HG02642 (cell line): ENCODE data around the gene DTNB.
A peak's percentile ranks its signal among the peaks of the same experiment; 100 is the strongest.

Experiments used
- ATAC-seq: cut with Tn5 transposase; IDR thresholded peaks from one replicate; pipeline ENCODE4 v1.9.1; 2021; ENCODE audit warnings: mild to moderate bottlenecking; ENCODE audit not compliant: unreplicated experiment, poor library complexity

The DTNB gene

DNA sequence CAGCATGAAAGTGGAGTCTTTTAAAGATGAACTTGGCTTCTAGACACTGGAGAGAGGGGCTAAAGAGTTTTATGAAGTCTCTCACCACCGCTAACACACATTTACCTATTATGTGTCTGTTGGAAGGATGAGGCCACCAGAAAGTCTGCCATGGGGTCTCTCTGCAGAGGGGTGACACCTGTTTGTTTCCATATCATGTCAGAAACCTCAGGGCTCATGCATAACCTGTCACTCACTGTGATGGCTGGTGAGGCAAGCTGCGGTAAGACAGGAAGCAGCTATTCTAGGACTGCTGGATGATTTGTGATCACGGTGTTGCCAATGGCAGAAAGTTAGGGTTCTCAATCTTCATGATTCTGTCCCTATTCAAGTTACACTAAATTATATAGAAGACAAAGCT is 270.9 kb downstream of the DTNB start:
- peak; percentile 58 for ATAC-seq

DNA sequence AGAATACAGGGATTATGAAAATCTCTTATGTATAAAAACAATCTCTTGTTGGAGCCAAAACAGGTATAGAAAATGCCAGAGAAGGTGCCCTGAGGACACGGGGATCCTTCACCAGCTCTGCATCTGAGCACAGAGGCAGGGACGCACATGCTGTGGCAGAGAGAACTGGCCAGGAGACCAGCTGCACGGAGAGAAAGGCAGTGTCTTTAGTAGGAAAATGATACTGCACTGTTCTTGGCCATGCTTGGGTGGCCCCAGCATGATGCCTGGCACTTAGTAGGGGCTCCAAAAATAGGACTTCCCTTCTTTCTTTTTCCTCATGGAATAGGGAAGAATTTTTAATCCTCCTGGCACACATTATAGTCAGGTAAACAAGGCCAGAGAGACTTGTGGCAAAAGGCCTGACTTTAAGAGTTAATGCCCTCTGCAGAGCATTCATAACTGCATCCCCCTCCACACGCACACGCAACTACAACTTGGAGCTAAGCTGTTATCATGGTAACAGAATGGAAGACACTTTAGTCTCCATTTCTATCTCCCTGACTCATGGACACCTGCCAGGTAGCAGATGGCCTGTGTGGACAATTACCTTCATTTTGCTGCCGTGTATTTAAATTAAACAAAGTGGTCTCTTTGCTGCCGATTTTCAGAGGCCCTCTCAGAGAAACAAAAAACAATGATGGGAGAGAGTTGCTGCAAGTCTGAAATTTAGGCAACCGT is 271.9 kb downstream of the DTNB start:
- ATAC-seq: no peak

DNA sequence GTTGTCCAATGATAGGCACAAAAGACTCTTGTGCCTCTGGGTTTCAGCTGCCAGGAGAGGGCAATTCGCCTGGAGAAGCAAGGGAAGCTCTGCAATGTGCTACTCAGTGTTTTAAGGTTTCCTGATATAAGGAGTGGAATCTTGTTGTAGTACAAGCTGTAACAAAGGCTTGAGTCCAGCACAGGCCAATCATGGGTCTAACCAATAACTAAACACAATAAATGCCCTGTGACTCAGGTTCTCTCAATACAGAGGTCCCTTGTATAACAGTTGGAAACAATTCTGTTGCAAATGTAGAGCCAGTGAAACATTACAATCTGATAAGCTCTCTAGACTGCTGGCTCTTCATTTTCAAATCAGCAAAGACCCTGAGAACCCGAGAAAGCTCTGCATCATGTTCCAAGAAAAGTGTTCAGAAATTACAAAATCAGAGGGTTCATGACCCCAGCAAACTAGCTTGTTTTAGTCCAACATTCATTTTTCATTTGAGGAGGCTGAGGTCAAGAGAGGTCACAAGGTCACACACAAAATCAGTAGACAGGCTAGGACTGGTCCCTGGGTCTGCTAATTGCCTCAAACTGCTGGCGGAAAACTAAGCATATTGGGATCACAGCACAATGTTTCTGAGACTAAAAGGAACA is 272.7 kb downstream of the DTNB start:
- ATAC-seq: no peak

DNA sequence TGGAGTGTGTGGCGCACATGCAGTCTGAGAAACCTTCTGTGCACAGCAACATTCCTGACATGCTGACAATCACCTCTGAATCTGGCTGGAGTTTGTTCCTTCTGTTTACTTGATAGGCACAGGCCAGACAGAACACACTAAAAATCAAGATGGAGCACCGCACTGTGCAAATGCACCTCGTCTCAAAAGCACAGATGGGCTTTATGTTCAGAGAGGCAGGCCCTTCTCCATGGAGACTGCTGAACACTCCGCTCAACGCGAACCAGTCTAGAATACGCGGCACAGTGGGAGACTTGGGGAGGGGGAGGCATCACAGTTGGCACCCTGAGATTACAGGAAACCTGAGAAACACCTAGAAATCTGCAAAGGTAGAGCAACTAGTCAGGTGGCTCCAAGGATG is 273.2 kb downstream of the DTNB start:
- no peak for ATAC-seq

DNA sequence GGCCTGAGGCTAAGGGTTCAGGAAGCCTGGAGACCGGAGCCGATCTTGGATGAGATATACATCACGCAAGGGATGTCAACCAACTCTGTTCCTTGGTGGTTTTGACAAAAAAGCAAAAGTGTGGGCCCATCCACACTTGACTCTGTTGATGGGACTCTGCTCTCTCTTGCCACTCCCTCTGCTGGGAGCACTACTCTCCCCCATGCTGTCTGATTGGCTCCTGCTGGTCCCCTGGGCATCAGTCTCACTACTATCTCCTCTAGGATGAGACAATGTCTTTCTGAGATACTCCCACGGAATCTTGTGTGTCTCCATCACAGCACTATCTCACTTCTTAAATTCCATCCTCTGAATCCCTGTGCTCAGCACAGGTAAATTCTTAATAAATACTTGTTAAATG is 274.8 kb downstream of the DTNB start:
- ATAC-seq: no peak

DNA sequence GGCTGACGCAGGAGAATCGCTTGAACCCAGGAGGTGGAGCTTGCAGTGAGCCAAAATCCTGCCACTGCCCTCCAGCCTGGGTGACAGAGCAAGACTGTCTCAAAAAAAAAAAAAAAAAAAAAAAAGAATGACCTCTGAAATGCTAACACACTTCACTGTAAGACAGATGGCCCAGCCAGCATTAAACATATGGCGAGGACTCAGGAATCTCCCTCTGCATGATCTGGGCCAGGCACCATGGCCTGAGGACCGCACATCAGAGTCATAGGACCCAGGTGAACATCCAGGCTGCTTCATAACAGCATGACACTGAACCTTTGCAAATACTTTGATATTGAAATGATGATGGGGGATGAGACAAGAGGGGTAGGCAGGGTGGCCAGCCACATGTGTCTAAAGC is 275.6 kb downstream of the DTNB start:
- ATAC-seq: no peak

DNA sequence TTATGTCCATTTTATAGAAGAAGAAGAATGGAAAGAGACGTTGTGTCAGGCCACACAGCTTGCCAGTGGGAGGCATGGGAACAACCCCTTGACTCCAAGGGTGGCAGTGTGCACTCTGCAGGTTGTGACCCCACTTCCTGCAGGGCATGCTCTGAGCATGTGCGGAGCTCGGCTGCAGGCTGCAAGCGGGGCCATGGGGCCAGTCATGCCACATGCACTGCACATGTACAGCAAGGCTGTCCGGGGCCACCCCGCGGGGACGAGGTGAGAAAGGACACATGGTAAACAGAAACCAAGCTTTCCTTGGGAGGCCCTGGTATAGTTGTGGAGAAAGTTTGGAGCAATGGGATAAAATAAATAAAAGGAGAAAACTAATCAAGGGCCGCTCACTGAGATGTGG is 284.2 kb downstream of the DTNB start:
- ATAC-seq: no peak

DNA sequence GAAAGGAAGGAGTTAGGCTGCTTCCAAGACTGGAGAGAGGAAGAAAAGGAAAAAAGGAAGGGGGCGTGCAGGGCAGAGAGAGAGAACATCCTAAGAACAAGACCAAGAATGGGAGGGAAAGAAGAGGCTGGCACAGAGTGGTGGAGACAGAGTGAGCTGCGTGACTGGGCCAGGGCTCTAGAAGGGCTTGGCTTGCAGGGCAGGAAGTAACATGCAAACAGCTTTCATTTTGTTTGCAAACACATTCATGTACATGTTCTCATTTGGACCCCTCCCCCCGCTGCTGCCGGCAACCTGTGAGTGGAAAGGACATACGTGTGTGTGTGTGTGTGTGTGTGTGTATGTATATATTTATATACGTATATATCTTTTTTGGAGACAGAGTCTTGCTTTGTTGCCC is 284.9 kb downstream of the DTNB start:
- no peak for ATAC-seq

DNA sequence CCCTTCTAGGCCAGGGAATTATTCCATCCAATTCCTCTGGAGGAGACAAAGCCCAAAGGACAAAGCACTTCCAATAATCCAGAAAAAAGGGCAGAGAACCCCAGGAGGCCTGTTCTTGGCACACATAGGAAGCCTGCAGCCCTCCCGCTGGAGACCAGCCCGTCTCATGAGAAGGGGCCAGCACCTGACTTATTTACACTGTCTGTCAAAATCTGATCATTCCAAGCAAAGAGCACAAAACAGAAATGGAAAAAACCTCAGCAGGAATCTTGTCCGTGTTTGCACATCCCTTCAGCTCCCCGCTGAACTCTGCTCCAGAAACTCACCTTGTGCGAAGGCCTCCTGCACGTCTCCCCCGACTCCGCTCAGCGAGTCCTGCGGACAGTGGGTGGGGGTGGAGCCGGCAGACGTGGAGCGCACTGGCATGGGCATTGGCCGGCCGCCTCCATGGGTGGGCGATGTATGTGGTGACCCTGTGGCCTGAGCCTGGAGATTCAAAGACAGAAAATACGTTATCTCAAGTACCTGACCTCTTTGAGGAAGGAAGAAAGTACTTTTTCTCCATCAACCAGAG is 285.4 kb downstream of the DTNB start:
- ATAC-seq: no peak

DNA sequence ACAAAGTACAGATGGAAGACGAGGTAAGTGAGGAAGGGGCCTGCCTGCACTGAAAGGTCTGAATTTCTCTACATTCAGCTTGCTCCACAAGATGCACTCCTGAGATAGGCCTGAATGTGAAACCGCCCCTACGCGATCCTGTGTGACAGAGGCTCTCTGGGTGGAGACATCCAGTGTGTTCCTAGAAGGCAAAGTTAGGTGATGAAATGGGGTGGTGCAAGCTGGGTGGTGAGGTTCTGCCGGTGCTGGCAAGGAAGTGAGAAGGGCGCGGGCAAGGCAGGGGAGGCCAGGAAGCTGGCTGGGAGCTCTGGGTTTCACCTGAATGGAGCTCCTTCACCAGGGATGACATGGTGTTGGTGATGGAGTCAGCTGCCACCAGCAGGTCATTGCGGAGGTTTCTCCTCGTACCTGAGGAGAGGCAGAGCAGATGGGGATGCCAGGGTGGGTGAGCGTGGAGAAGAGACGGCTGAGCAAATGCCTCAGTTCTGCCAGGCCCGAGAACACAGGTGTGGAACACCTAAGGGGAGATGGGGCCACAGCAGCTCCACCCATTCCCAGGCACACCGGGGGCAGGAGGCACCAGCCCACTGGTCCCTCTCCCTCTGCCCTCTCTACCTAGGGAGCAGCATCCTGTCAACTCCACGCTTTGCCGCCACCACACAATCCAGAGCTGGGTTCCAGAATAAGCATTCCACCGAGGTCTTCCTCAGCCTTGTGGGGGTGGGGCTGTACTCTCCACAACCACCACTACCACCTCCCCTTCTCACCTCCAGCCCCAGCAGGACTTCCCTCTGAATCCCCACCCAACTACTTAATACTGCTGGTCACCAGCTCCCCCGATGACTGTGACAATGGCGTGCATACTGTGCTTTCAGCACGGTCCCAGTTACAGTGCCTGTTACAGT is 286.2 kb downstream of the DTNB start:
- ATAC-seq: no peak

DNA sequence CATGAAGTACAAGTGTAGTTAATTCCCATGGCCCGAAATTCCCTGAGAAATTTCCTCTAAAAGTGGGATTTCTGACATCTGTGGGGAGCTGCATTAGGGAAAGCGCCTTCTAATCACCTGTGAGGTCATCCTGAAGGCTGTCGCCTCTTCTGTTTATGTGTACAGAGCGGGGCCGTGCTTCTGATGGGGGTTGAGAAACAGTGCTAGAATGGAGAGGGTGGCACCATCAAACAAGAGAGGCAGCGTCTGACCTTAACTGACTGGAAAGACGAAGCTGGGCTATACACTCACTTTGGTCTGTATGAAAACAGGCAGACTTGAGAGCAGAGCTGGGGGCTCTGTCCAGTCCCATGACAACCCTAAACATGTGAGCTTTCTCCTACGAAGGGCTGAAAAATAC is 287.5 kb downstream of the DTNB start:
- no peak for ATAC-seq

DNA sequence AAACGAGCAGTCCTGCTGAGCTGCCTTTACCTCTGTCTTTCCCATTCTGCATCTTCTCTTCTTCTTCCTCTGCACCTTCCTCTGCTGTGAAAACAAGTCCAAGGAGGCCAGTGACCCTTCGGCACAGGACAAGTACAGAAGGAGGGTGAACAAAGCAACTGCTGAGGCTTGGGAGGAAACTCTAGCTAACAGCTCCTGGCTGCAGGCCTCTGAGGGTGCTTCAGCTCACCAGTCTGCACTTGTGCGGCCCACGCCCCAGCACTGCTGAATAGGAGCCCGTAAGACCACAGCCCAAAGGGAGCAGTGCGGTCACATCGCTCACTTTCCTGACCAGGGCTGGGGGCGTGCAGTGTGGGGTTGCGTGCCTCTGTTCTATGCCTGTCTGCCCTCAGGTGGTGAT is 289.6 kb downstream of the DTNB start:
- no peak for ATAC-seq

DNA sequence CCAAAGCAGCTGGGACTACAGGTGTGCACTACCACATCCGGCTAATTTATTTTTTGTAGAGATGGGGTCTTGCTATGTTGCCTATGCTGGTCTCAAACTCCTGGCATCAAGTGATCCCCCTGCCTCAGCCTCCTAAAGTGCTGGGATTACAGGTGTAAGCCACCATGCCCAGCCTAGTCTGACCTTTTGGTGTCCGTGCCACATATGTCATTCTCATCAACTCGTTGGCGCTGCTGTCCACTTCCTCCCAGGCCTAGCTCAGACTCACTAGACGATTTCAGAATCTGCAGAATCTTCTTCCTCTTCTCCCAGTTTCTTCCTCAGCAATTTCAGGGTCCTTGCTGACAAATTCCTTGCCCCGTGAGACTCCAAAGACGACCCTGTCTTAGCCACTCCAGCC is 291.9 kb downstream of the DTNB start:
- ATAC-seq: no peak

DNA sequence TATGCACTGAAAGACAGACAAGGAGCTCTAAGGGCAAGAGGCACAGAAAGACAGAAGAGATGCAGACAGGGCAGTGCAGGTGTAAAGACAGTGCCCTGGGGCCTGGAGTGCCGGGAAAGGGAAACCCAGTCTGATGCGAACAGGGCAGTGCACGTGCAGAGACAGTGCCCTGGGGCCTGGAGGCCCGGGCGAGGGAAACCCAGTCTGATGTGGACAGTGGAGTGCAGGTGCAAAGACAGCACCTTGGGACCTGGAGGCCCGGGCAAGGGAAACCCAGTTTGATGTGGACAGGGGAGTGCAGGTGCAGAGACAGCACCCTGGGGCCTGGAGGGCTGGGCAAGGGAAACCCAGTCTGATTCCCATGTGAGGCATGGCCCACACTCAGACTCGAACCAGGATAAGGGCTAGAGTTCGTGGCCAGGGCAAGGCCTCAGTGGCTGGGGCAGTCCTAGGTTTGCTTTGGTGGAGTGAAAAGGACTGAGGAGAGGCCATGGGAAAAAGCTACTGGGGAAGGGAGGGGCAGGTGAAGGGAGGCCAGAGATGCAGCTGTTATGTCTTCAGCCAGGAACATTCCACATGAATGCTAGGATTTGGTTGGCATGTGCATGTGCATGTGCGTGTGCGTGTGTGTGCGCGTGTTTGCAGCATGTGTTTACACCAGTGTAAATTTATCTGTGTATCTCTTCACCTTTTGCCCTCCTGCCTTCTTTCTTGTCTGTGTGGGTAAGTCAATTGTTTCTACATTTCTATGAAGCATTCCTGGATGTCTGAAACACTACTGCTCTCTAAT is 292.6 kb downstream of the DTNB start:
- no peak for ATAC-seq

DNA sequence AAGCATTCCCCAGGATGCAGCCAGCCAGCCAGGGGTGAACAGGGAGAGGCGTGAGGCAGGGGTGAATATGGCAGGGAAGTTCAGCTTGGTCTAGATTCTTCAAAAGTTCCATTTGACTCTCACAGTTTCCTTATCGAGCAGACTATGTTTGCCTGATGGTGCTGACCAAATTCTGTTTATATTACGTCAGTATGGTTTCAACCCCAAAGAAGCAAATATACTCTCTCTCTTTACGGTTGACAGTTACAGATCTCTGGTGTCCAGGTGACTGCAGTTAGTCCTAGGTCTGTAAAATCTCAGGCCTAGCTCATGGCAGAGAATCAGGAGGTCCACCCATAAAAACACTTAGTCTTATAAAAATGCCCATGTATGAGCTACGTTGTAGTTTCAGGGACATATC is 293.4 kb downstream of the DTNB start:
- ATAC-seq: no peak

DNA sequence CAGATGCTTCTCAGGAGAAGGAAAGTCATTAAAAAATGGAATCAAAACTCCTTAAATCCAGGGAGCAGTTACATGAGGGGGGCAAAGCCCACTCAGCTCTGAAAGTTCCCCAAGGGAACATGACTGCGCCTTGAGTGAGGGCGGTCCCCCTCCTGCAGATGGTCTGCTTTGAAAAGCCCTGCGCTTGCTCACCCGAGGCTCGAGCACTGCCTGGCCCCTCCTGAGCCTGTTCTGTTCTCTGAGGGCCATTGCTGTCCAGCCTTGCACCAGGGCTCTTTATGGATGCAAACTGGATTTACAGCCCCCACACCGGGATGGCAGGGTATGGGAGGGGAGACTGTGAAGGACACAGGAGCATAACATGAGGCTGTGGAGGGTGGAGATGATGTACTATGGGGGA is 293.8 kb downstream of the DTNB start:
- ATAC-seq: no peak

DNA sequence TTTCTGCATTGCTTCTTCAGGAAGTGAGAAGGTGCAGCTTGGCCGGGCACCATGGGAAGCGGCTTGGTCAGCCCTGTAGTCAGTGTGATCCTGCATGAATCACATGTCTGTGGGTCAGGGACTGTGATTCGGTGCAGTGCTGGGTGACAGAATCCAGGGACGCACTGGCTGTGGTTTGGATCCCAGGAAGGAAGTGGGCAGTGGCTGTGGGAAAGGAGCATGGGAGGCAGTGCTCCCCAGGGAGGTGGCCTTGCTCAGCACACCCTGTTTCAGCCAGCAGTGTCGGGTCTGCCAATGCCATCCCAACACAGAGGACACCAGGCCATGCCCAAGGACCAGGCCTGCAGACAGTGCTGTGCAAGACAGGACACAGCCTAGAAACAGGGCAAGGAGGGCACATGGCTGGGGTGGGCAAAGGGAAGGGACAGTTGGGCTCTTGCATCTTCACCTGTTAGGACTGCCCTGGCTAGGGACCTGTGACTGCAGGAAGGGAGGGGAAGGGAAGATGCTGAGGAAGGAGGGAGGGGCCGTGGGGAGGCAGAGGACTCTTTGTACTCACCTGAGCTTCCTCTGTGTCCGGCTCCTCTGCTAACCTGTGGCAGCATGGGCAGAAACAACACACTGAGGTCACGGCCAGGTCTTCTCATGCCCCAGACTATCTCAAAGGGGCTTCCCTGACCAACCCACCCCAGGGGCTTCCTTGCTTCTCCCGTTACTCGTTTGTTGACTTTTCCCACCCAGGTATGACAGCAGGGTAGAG is 294.5 kb downstream of the DTNB start:
- no peak for ATAC-seq

DNA sequence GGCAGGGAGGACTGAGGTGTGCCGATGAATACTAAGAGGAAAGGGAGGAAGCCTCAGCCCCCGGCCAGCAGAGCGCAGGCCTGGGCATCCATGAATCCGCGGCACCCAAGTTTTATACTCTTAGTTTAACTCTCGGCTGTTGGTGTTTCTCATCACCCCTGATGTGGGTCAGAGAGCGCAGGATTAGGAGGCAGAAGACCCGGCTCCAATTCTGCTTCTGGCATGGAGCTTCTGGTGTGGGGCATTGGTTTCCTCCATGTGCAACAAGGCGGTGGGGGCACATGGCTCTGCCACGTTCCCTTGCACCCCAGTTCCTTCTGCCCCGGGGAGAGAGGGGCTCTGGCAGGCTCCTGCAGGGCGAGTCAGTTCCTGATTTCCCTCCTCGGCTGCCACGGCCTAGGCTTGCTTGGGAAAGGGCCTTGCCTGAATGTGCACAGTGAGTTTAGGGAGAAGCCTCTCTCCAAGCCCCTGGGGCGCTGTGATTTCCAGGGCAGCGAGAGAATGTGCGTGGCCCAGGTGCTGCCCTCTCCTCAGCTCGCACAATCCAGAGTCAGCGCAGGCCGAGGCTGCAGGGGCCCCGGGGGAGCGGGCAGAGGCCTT is 295.5 kb downstream of the DTNB start:
- ATAC-seq: no peak
